Dermis lymphatic vessel endothelial cell (primary cell): ENCODE measurements around the gene NEMP1. TPM values are rescaled to one million over a fixed set of nuclear protein-coding genes. Genes with fewer than 3 reads are reported as not detected.

ENCODE experiments used
- total RNA-seq: library from RNA; depleted of rRNA; stranded (reverse); fragments of >200 nt; gene quantifications from 2 replicates; pipeline ENCODE4 v1.2.1, GENCODE V29; 2014

The NEMP1 gene
- total RNA-seq, result 3.1 and 3.9 TPM in 2 replicates

DNA sequence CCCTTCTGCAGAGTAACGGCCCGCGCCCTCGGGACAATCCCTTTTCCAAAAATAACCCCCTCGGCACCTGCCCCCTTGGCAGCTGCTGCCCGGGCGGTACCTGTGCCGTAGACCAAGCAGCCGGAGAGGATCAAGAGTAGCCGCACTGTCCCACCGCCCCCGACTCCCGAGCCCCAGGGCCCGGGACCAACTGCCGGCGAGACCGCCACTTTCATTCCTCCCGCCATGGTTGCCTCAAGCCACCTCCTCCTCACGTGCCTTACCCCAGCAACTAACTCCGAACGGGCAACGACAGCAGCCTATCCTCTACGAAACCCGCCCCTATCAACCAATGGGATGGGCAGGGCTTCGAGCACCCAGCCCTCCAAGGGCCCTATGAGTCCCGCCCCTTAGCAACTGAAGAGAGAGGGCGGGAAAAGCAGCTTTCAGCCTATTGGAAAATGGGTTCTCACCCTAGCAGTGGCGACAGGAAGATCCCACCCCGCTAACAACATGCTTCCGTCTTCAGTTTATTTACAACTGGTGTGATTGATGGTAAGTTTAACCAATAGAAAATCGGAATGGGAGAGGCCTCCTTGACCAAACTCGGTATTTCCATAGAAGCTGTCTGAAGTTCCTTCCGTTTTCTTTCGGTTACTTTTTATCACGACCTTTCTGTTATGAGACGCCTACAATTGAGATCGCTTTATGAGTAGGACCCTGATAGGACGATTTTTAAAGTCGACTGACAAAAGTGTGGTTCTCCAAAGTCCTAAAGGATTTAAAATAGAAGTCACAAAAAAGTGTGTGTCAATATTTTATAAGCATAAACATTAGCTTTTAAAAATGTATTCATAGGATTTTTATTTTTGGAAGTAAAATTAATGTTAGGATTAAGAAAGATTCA is at the start of gene NEMP1:
Gene NEMP1 (minus strand): TSS at position 273 of the 886 bp plus-strand sequence. CDS start 46 bp downstream, at position 227.

DNA sequence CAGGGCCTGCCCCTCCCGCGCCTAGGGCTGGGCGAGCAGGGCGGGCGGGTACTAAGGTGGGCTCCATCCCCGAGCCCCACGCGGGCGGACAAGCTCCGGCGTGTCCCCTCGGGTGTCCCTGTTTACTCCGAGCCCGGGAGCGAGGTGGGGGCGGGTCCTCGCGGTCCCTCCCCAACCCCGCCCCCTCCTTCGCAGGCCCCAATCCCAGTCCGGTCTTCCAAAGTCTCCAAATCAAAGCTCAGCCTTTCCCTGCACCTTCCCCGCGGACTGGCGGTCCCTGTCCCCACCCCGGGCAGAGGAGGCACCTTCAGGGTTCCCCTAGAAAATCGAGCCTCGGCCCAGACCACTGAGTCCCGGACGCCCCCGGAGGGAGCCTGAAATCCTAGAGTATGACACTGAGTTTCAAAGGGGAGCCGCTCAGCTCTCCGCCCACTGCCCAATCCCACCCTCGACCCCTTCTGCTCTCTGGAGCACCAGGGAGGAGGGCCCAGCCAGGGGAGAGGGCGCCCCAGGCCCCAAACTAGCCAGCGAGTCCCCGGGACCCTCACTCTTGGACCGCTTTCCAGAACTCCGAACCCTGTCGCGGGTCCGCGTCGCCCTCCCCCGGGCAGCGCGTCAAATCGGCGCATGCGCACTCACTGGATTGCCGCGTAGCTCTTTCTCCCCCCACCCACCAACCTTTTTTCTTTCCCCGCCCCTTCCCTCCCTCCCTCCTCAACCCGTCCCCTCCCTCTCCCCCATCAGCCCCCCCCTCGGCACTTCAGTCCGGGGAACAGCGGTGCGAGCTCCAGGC is 49.3 kb upstream of the NEMP1 start, which contains the start of gene LRP1:
Gene LRP1 (plus strand): TSS at position 758 of the 793 bp plus-strand sequence. CDS start 482 bp downstream, outside the sequence.

GRCh38 chr12:57111031-57111734 is 32.6 kb upstream of the NEMP1 start, which contains the start of gene STAT6:
TSS of gene STAT6 (minus strand) at chr12:57111362. CDS start at chr12:57108278, 3,084 bp downstream.

DNA sequence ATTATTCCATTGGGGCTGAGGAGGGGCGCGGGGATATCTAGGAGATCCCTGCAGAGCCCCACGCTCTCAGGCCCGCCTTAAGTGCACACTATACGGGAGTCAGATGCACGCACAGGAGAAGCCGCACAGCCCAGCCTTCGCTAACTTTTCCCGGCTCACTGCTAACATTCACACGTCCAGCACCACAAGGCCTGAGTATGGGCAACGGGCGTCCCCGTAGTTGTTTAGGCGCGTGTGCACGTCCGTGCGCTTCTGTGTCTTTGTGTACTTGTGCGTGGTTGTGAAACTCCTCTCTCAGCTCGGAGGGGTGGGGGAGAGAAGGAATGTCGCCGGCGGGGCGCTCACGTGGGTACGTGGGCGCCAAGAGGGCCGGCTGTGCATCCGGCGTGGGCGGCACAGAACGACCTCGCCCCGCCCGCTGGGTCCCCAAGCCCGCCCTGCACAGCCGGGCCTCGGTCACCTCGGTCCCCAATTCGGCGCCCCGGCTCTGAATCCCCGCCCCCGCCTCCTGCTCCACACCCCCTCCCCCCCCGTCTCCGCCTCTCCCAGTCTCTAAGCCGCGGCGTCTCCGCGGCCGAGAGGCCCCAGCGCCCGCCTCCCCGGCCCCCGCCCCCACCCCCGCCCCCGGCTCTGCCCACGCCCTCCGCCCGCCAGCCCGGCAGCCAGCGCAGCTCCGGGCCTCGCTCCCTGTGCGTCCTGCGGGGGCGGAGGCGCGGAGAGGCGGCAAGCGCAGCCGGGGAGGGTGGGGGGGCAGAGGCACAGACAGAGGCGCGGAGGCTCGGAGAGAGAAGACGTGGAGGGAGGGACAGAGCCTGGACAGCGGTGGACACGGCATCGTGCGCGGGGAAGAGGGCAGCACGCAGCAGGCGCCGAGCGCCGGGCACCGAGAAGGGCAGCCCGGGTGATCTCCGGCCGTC is 10.0 kb upstream of the NEMP1 start, which contains the start of gene NAB2:
Gene NAB2 (plus strand): TSS at position 761 of the 917 bp plus-strand sequence. CDS start 158 bp downstream, outside the sequence.

GRCh38 chr12:57049890-57050289 is 28.7 kb downstream of the NEMP1 start, which contains the start of gene MYO1A:
TSS of gene MYO1A (minus strand) at chr12:57050129. CDS start at chr12:57048323, 1,806 bp downstream.

DNA sequence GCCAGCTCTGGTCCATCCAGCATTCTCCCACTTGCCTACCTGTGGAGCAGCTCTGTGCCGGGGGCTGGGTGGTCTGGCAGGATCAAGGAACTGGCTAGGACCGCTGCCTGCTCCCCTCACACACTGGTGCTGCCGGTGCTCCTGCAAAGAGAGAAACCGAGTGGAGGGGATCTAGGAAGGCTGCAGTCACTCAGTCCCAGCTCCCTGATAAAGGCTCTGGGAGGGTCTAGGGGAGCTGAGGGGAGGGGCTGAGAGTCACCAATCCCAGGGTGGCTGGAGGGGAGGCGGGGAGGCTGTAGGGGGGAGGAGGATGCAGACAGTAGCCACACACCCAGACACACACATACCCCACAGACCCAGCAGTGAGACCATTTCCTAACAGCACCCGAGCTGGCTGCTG is 62.2 kb downstream of the NEMP1 start, which contains the start of gene TAC3:
Gene TAC3 (minus strand): TSS at position 182 of the 400 bp plus-strand sequence. CDS start 732 bp downstream, outside the sequence.

GRCh38 chr12:57005980-57006808 is 72.4 kb downstream of the NEMP1 start, which contains the start of gene ZBTB39:
TSS of gene ZBTB39 (minus strand) at chr12:57006546. CDS start at chr12:57004917, 1,629 bp downstream.

Other genes starting within 250 kb of the NEMP1 start
- not detected in 2 replicates for gene SDR9C7, start 144.4 kb downstream of the NEMP1 start, total RNA-seq
- gene RDH16, start 121.2 kb downstream of the NEMP1 start, total RNA-seq, result 0.09 TPM in 1 of 2 replicates, not detected in the other
- gene ZBTB39, start 72.2 kb downstream of the NEMP1 start, total RNA-seq, result 7.3 and 12.6 TPM in 2 replicates
- not detected in 2 replicates for gene TAC3, start 62.3 kb downstream of the NEMP1 start, total RNA-seq
- not detected in 2 replicates for gene MYO1A, start 28.7 kb downstream of the NEMP1 start, total RNA-seq
- 8.9 and 11.7 TPM in 2 replicates for gene NAB2, start 10.3 kb upstream of the NEMP1 start, total RNA-seq
- 0.69 and 5.4 TPM in 2 replicates for gene STAT6, start 32.6 kb upstream of the NEMP1 start, total RNA-seq
- 0.52 and 1.2 TPM in 2 replicates for gene LRP1, start 49.7 kb upstream of the NEMP1 start, total RNA-seq
- not detected in 2 replicates for gene LRP1-AS, start 68.8 kb upstream of the NEMP1 start, total RNA-seq
- gene NXPH4, start 138.0 kb upstream of the NEMP1 start, total RNA-seq, result under 0.01 TPM in 1 of 2 replicates, not detected in the other
- gene SHMT2, start 150.9 kb upstream of the NEMP1 start, total RNA-seq, result 118 and 133 TPM in 2 replicates
- gene STAC3, start 172.4 kb upstream of the NEMP1 start, total RNA-seq, result 0.11 and 0.34 TPM in 2 replicates